HG02884 (cell line): ENCODE results near the gene MAST4.
"Not testable (repeated sequence)": the region's sequence is repeated elsewhere in the genome, so short reads cannot be mapped to it uniquely, and the experiment has no call there.

Experiments
- ATAC-seq: cut with Tn5 transposase; IDR thresholded peaks from one replicate; pipeline ENCODE4 v1.9.1; 2021; ENCODE audit warnings: mild to moderate bottlenecking, moderate library complexity; ENCODE audit not compliant: unreplicated experiment

MAST4 gene

DNA sequence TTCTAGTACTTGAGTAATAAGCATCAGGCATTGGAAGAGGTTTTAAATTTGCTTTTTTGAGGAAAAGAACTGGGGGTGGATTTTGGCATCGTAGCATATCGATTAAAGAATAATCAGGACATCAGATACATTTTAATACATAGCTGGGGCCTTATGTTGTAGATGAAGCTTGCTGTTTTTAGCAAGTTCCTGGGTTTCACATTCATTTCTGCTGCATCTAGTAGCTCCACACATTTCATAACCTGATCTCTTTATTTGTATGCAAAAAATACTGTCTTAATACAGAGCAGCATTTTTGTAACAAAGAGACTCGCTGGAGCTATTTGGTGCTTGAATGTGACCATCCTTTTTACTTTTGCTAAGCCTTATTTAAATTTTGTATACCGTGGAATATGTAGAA lies 571.9 kb downstream of the MAST4 start:
- no peak for ATAC-seq

DNA sequence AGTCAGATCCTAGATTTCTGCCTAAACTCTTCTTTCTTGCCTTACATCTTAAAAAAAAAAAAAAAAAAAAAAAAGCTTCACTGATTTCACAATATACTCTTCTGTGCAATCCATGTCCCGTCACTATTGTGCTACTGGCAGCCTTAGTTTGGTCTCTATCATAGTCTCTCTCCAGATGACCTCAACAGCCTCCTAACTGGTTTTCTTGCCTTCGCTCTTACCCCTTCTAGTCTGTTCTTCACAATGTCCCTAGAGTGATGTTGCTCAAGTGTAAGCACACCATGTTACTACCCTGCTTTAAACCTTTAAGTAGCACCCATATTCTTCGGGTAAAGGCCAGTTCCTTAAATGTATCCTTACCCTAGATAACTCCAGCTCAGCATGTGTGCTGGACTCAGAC lies 574.6 kb downstream of the MAST4 start:
- no peak for ATAC-seq

DNA sequence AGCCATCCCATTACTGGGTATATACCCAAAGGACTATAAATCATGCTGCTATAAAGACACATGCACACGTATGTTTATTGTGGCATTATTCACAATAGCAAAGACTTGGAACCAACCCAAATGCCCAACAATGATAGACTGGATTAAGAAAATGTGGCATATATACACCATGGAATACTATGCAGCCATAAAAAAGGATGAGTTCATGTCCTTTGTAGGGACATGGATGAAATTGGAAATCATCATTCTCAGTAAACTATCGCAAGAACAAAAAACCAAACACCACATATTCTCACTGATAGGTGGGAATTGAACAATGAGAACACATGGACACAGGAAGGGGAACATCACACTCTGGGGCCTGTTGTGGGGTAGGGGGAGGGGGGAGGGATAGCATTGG lies 577.2 kb downstream of the MAST4 start:
- not testable (repeated sequence) for ATAC-seq

DNA sequence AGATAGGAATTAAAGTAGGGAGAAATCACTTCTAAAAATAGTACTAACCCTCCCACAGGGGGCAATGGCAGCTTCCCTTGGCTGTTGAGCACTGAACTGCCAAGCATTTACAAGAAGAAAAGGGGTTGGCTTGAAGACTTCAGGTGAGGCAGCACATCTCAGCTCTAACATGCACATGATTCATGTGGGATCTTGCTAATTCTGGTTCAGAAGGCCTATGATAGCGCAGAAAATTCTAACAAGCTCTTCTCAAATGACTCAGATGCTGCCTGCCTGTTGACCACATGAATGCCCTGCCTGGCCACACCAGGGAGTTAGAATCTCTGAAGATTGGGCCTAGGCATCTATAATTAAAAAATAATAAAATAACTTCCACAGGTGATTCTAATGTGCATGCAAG lies 577.8 kb downstream of the MAST4 start:
- no peak for ATAC-seq

DNA sequence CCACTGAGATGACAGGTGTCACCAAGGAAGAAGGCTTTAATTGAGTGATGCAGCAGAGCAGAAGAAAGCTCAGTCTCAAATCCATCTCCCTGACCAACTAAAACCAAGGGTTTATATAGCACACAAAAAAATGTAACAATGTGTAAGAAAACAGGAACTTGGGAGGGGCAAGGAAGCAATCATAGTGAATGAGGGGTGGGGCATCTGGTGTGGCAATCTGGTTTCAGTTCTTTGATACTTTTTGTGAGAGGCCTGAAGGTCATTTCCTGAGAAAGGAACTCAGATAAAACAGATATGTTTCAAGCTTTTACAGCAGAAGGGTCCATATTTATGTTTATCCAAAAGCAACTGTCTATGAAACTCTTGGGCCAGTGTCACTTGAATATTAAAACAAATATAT lies 580.7 kb downstream of the MAST4 start:
- no peak for ATAC-seq

DNA sequence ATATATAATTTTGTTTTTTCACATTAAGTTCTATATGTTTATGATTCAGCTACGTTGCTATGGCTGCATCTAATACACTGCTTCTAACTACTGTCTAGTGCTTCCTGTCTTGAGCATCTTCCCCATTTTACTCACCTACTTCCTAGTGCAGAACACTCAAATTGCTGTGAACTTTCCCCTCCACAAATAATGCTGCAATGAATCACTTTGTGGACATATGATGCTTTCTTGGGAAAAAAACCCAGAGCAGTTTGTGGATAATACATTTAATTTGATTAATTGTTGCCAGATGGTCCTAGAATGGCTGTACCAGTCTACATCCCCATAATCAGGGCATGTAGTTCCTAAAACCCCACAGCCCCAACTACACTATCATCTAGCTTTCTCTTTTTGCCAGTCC lies 581.9 kb downstream of the MAST4 start:
- no peak for ATAC-seq

DNA sequence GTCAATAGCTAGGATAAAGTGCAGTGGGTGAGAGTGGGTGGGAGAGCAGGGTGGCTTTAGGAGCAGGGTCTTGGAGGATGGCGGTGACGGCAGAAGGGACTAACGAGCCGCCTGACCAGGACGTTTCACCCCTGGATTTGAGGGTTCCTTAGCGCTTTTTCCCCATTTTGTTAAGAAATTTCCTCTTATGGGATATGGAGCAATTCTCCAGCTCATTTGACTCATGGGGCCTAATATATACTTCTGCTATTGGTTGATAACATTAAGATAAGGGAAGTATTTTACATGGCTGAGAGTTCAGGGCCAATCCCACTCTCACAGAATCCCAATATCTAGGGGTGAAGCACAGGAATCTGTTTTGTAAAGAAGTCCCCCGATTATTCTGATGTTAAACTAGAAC lies 582.8 kb downstream of the MAST4 start:
- ATAC-seq, result no peak

DNA sequence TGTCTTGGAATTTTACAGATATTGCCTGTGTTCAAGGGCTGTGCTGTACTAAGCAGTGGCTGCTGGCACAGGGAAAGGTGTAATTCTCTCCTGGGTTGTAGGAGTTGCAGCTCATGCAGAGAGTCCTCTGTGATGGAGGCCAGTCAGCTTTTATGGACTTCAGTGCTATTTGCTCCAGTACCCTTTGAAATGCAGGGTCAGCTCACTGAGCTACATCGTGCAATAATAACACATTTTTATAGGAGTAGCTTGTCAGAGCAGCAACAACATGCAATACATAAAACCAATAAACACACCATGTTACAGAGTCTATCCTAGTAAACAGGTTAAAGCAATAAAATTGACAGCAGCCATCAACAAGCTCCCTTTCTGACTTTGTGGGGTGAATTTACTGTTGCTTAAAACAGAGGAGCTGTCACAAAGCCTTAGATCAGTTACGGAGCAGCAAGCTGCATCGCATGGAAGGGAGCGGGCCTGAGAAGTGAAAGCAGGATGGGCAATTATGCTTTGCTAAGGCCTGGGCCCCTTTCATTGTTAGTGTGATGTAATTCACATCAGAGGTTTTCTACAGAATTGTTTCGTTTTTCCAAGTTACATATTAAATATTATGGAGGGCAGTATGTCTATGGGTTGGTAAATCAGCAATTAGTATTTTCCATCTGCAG lies 583.6 kb downstream of the MAST4 start:
- ATAC-seq, result no peak

DNA sequence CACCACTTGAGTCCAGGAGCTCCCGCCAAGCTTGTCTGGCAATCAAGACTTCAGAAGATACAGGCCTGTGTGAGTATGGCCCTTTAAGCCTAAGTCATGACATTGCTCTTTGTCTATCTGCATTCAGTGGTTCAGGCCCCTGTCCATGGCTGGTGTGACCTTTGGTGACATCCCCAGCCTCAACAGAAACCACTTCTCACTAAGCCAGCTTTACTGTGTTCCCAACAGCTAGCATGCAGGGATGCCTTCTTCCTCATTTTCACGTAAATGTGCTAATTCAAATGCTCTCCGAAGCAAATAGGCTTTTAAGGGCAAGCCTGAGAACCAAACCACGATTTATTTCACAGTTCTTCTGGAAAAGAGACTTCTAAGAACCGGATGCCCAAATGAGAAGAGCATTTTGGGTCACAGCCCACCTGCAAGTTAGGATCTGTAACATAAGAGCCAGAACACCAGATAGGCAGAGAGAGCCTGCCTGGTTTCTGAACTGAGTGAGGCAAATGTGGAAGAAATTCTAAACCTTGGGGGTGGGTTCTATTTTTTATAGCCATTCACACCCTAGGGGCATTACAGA lies 585.5 kb downstream of the MAST4 start:
- no peak for ATAC-seq

DNA sequence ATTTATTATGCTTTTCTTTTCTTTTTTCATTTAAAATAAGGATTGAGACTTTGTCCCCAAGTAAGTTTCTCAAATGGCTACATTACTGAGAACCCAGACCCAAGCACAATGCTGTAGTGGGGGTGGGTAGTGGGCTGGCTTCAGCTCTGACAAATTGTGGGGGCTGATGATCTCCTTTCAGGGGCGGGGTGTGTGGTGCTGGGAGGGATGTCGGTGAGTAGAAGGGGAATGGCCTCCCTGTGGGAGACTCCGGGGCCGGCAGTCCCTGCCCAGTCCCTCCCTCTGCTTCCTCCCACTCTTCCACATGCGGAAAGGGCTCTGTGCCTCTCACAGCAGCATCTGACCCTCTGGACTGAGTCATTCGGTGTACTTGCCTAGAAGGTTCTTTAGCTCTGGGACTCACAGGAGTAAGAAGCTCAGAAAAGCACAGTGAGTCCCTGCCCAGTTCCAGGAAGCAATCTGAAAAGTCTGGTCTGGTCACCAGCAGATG lies 586.2 kb downstream of the MAST4 start:
- no peak for ATAC-seq

DNA sequence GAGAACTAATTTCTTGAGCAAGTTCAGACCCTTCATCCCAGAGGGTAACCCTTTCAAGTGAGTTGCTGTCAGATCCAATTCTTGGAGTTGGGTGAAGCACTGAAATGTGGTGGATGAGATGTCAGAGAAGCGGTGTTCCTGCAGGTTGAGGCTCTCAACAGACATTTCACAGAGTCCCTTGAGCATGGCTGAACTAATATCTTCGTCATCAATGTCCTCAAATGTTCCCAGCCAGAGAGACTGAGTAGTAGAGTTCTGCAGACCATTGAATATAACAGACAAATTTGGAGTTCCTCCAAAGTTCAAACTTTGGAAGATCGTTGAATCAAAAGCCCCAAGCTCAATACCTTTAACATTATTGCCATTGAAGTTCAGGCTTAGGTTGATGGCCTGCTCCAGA lies 587.7 kb downstream of the MAST4 start:
- no peak for ATAC-seq

DNA sequence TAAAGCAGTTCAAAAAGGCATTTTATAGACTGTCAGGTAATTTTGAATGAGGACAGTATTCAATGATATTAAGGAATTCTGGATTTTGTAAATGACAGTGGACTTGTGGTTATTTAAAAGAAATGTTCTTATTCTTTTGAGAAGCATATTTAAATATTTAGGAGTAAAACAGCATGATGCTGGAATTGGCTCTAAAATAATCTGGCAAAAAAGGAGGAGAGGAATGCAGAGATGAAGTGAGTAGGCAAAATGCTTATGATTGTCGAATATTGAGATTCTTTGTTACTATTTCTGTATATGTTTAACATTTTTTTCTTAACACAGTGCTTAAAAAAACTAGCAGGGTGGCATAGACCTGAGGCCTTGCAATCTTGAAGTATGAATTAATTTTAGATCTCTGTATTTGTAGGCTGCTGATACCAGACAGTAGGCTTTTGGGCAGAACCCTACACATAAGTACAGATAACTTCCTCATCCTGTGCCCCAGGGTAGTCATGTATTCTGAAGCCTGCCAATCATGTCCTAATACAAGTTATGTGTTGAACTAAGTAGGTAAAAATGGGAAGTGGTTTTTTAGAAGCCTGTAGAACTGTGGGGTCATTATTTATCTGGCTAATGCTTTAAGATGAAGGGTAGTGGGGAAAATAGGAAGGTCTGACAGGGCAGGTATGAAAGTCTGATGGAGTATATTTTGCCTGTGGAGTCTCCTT lies 591.0 kb downstream of the MAST4 start:
- peak; percentile 65 for ATAC-seq

DNA sequence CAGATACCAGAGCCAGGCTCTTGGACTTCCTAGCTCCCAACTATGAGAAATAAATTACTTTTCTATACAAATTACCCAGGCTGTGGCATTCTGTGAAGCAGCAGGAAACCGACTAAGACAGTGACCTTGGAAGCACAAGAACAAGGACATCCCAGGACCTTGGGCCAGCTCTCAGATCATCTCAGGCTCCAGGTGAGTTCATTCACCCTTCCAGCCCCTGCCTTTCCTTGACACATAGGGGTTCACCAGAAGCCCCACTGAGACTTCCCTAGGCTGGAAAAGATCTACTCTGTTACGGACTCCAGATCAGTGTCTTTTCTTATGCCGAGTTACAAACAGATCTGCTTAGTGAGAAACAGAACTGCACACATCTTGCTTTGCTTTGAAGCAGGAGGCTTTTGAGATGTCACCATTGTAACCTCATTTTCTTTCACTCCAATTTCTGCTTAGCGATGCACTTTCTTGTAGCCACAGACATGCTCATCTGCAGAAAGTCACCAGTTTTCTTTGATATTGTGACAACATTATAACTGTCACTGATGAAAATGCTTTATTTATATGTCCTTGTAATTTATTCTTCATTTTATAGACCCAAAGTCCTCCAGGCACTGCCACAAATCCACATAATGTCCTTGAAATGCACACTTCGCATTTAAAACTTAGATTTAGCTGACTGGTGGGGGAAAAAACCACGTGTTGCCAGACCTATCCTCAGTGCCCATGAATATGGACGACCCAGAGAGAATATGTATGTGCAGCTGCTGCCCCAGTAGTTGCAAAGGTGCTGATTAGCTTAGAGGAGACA lies 592.3 kb downstream of the MAST4 start:
- ATAC-seq, result no peak

DNA sequence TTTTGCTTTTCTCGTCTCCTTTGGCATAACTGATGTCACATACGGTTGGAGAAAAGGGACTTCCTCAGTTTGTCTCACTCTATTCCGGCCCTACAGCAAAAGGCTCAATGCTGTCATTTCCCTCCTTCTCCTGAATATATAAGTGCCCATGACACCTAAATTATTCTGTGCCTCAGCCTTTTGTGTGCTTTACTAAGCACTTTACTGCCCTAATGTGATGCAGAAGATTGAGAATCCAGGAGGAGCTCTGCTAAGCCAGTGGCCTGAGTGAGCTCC lies 592.8 kb downstream of the MAST4 start:
- ATAC-seq, result no peak

DNA sequence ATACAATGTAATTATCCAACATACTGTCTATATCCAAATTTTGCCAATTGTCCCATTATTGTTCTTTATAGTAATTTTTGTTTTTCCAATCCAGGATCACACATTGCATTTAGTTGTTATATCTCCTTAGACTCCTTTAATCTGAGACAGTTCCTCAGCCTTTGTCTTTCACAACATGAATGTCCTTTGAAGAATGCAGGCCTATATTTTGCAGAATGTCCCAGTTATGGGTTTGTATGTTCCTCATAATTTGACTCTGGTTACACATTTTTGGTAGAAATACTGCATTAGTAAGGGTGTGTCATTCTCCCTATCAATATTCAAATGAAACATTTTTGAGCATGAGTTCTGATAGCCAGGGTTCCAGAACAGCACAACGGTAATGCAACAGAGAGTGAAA lies 593.7 kb downstream of the MAST4 start:
- ATAC-seq, result no peak

DNA sequence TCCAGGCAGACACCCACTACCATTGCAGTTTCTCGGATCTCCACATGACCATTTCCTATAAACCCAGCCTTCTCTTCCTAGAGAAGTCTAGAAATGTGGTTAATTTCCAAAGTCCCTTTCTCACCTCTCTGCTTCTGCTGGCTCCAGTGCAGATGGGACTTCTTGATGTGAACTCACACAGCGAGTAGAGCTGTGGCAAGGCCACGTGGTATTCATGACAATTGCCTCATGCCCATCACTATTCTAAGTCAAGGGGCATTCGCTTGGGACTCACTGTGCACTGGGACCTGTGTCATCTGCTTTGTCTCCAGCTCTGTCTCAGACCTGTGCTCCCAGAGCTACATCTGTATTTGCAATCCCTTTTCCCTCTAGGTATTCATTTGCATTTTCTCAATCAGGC lies 594.2 kb downstream of the MAST4 start:
- no peak for ATAC-seq

DNA sequence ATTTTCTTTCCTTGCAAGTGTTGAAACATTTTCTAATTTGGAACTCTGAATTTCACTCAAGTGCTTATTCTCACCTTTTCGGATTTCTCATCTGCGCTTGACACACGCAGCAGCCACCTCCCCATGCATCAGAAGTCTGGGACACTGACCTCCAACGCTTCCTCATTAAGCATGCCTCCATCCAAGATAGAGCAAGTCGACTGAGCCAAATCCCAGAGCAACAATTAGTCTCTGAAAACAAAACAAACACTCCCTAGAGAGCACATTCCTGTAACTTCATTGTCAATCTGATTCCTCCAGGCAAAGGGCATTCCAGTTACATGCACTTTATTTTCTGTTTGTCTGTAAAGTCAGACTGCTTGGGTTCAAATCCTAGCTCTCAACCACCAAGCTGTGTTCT lies 594.7 kb downstream of the MAST4 start:
- ATAC-seq, result no peak

DNA sequence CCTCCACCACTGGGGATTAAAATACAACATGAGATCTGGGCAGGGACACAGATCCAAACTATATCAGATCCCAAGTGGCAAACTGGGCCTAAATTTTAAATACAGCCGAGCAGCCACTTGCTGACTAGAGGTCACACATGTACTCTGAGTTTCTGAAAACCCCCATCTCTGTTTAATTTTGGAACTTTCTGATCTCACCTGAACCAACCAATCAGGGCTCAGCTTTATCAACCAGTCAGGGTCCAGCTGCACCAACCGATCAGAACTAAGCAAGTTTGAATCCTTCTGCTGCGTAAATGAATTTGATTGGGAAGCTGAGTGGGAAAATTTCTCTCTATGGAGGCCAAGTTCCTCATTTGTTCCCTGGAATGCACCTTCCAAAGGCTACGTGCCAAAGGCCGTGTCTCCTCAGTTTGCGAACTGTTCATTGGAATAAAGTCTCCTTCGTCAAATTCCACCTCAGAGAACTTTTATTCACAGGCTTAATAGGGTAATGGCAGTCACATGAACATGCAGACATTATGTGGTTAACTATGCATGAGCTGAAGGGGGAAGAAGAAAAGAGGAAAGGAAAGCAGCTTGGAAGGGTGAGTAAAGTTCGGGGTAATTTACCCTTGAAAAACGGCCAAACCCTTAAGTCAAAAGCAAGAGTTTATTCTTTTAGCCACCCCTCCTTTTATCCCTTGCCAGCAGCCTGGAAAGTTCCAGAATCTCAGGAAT lies 596.7 kb downstream of the MAST4 start:
- peak; percentile 29 for ATAC-seq

DNA sequence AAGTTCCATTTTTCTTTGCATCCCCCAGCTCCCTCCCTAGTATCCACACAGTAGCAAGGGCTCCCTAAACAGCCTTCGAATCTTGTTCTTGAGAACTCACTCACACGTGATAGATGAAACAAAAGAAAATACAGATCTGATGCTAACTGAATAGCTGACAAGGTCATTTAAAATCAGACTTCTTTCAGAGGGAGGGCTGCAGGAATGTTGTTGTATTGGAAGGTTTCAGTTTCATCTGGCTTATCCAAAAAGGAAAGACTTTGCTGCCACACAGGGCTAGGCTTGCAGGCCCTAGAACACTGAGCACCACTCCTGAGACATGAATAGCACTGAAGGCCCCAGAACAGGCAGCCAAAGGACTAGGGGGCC lies 597.2 kb downstream of the MAST4 start:
- no peak for ATAC-seq

DNA sequence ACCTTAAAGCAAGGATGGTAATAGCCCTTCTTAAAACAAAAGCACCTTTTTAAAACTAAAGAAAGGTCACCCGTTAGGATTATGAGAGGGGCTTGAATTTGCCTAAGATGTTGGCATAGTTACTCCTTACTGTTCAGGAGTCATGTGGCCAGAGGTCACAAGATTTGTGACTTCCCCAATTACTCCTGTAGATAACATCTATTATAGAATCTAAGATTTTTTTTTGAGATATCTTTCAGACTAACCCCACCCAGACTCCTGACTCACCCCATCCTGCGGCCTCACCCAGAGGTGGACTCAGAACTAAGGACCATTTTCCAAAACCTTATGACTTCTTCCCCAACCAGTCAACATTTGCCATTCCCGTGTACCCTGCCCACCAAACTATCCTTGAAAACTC lies 598.0 kb downstream of the MAST4 start:
- ATAC-seq, result no peak
